ENCODE measurements around the gene PIGB. TPM values are rescaled to one million over a fixed set of nuclear protein-coding genes. Genes with fewer than 3 reads are reported as not detected.

PIGB gene
- total RNA-seq, 1 donor from 2014 or later: 15.3 TPM

DNA sequence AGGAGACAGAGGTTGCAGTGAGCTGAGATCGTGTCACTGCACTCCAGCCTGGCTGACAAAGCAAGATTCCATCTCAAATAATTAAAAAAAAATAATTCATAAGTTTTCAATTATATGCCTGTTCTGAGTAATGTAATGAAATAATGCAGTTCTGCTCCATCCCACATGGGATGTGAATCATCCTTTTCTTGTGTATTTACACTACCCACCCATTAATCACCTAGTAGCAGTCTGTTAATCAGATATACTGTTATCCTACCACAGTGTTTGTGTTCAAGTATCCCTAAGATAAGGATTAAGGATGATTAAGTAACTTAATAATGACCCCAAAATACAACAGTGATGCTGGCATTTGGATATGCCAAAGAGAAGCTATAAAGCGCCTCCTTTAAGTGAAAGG lies 38.8 kb downstream of the PIGB start:
- TF ChIP-seq, protein P1, sequence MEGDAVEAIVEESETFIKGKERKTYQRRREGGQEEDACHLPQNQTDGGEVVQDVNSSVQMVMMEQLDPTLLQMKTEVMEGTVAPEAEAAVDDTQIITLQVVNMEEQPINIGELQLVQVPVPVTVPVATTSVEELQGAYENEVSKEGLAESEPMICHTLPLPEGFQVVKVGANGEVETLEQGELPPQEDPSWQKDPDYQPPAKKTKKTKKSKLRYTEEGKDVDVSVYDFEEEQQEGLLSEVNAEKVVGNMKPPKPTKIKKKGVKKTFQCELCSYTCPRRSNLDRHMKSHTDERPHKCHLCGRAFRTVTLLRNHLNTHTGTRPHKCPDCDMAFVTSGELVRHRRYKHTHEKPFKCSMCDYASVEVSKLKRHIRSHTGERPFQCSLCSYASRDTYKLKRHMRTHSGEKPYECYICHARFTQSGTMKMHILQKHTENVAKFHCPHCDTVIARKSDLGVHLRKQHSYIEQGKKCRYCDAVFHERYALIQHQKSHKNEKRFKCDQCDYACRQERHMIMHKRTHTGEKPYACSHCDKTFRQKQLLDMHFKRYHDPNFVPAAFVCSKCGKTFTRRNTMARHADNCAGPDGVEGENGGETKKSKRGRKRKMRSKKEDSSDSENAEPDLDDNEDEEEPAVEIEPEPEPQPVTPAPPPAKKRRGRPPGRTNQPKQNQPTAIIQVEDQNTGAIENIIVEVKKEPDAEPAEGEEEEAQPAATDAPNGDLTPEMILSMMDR (conservative IDR thresholded peaks at IDR 0.05; ENCODE audit: low read depth, low read length): no peak
- no peak for DNase-seq (ENCODE audit: low read depth)
- H3K4me3 ChIP-seq (ENCODE audit: low read depth, low read length): no peak overlapping the region

DNA sequence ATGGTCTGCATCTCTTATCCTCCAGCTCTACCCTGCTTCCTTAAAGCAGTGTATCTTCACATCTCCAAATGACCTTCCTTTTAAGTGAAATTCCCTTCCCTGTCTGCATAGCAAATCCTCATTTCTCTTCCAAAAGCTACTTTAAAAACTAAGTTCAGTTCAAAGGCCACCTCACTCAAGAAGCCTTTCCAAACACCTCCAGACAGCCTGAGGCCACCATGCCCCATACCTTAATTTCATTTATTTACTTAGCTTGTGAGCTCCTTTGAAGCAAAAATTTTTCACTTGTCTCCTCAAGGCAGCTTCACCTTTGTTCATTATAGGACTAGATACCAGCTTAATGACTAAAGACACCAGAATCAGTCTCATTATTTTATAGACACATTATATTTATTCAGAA lies 39.4 kb downstream of the PIGB start:
- no peak for DNase-seq (ENCODE audit: low read depth)

DNA sequence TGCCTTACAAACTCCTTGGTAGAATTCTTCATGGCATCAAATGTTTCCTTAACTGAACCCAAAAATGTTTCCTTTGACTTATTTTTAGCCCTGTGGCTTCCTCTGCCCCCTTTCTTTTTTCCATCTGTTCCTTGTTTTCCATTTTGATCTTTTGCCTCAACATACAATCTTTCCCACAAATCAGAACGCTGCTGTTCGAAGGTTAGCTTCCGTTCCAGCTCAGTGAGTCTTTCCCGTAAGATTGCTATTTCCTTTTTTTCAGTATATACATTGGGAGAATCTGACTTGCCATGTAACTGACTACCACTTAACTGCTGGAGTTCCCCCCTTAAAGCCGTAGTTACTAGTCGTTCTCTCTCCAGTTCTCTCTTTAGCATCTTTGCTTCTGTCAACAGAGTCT lies 41.2 kb downstream of the PIGB start:
- DNase-seq (ENCODE audit: low read depth): no peak
- no peak overlapping the region for H3K4me3 ChIP-seq (ENCODE audit: low read depth, low read length)
- TF ChIP-seq, protein P1 (conservative IDR thresholded peaks at IDR 0.05; ENCODE audit: low read depth, low read length): no peak

More for the DNA sequence above, 39.4 kb downstream of the PIGB start:
- TF ChIP-seq, protein P1 (conservative IDR thresholded peaks at IDR 0.05; ENCODE audit: low read depth, low read length): no peak
- no peak overlapping the region for H3K4me3 ChIP-seq (ENCODE audit: low read depth, low read length)

DNA sequence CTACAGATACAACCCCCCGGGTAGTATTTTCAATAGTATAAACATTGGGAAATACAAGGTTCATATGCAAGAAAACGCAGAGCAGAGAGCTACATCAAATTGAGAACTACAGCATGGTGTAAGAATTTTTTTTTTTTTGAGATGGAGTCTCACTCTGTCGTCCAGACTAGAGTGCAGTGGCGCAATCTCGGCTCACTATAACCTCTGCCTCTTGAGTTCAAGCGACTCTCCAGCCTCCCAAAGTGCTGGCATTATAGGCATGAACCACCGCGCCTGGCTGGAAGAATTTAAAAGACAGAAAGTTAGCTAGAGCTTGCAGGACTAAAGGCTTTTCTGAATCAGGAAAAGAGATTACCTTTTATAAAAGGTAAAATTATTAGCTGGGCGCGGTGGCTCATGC lies 42.0 kb downstream of the PIGB start:
- TF ChIP-seq, protein P1 (conservative IDR thresholded peaks at IDR 0.05; ENCODE audit: low read depth, low read length): no peak
- DNase-seq (ENCODE audit: low read depth): no peak
- H3K4me3 ChIP-seq (ENCODE audit: low read depth, low read length): no peak overlapping the region

DNA sequence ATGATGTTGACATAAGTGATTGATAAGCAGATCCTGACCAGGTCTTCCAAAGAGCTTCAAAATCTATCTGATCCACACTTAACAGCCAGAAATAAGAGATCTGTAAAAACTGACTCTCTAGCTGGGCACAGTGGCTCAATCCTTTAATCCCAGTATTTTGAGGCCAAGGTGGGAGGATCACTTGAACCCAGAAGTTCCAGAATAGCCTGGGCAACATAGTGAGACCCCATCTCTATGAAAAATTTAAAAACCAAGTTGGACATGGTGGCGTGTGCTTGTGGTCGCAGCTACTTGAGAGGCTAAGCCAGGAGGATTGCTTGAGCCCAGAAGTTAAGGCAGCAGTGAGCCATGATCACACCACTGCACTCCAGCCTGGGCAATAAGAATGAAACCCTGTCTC lies 43.6 kb downstream of the PIGB start:
- TF ChIP-seq, protein P1 (conservative IDR thresholded peaks at IDR 0.05; ENCODE audit: low read depth, low read length): no peak
- no peak overlapping the region for H3K4me3 ChIP-seq (ENCODE audit: low read depth, low read length)
- no peak for DNase-seq (ENCODE audit: low read depth)

DNA sequence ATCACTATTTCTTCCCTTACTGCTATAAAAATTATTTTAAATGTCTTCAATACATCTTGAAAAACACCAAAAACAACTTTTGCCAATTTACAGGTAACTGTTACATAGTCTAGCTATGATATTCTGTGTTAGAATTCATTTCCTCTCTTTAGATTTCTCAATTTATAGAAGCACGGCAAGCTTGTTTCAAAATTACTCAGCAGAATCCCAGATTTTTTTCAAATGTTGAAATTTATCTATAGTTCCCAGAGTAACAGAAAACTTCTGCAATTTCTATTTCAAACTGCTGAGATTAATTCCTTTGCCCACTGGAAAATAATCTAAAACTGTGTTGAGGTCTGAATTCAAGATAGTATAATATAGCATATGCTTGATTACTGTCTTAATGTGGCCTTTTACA lies 48.0 kb downstream of the PIGB start:
- TF ChIP-seq, protein P1 (conservative IDR thresholded peaks at IDR 0.05; ENCODE audit: low read depth, low read length): no peak
- H3K4me3 ChIP-seq (ENCODE audit: low read depth, low read length): no peak overlapping the region

DNA sequence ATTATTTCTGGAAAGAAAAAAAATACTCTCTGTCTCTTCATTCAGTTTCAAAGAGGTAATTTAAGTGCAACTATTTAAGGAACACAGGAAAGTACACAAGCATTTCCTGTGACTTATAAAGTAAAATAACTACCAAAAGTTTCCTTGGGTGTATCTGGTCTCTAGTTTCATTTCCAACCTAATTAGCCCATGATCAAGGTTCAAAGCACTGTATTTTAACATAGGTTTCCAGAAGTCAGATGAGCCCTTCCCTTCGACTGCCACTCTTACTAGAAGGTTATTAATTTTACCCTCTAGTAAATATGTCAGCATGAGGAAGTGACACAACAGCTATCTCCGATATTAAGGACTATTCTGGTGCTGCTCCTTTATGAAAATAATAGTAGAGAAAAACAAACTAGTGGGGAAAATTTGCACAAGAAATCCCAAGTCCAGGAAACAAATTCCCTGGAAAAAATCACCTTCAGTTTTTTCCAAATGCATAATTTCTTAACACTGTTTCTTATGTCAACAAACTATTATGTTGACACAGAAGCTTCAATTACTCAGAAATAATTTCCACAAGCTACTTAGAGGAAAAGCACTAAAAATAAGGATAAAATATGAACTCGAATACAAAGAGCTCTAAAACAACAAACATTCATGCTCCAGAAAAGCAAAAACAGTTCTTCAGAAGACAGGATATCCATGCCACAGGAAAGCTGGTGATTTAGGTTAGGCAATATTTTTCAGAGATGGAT lies 53.8 kb downstream of the PIGB start:
- TF ChIP-seq, protein P1 (conservative IDR thresholded peaks at IDR 0.05; ENCODE audit: low read depth, low read length): no peak
- DNase-seq (ENCODE audit: low read depth): no peak
- H3K4me3 ChIP-seq (ENCODE audit: low read depth, low read length): no peak overlapping the region

More for the DNA sequence above, 48.0 kb downstream of the PIGB start:
- DNase-seq (ENCODE audit: low read depth): no peak

All from epithelial cell of proximal tubule (primary cell).